SK-N-SH treated with all-trans-retinoic acid at 6 μM for 48 hours (cell line): ENCODE results near the gene FHIP1B.

Experiments
- ATAC-seq: fragments of 200-7000 bp; cut with Tn5 transposase; 3 replicates; pipeline ENCODE4 v1.9.1; 2020; ENCODE audit warnings: mild to moderate bottlenecking, moderate library complexity
- ARNTL ChIP-seq: fragments of 450-650 bp; formaldehyde crosslinking; IDR thresholded peaks from 2 replicates; pipeline ENCODE4 v1.5.0; 2020; ENCODE audit warnings: low read depth, mild to moderate bottlenecking, moderate library complexity, borderline replicate concordance
- ESRRG ChIP-seq: fragments of 250-450 bp; sonication (Bioruptor Pico); IDR thresholded peaks from 2 replicates; pipeline ENCODE4 v1.6.1; 2021; ENCODE audit warnings: mild to moderate bottlenecking
- GLIS3 ChIP-seq: fragments of 250-450 bp; sonication (Bioruptor Pico); IDR thresholded peaks from 2 replicates; pipeline ENCODE4 v1.5.0; 2020; ENCODE audit warnings: mild to moderate bottlenecking, moderate library complexity
- ISL1 ChIP-seq: fragments of 250-450 bp; sonication (Bioruptor Pico); IDR thresholded peaks from 2 replicates; pipeline ENCODE4 v2.1.2; 2022; ENCODE audit warnings: mild to moderate bottlenecking, moderate library complexity
- OSR1 ChIP-seq: fragments of 250-450 bp; sonication (Bioruptor Pico); IDR thresholded peaks from 2 replicates; pipeline ENCODE4 v1.8.0; 2022; ENCODE audit warnings: moderate library complexity, mild to moderate bottlenecking, inconsistent platforms
- PPARA ChIP-seq: fragments of 250-450 bp; sonication (Bioruptor Pico); IDR thresholded peaks from 2 replicates; pipeline ENCODE4 v1.5.0; 2020; ENCODE audit warnings: mild to moderate bottlenecking, borderline replicate concordance
- RARB ChIP-seq: fragments of 250-450 bp; sonication (Bioruptor Pico); IDR thresholded peaks from 2 replicates; pipeline ENCODE4 v1.8.0; 2021; ENCODE audit warnings: mild to moderate bottlenecking, moderate library complexity
- SNAI2 ChIP-seq: fragments of 250-450 bp; sonication (Bioruptor Pico); IDR thresholded peaks from 2 replicates; pipeline ENCODE4 v1.5.0; 2020; ENCODE audit warnings: mild to moderate bottlenecking, moderate library complexity
- TCF4 ChIP-seq: fragments of 250-450 bp; sonication (Bioruptor Pico); IDR thresholded peaks from 2 replicates; pipeline ENCODE4 v1.8.0; 2021; ENCODE audit warnings: mild to moderate bottlenecking, moderate library complexity, borderline replicate concordance
- TOX ChIP-seq: fragments of 250-450 bp; sonication (Bioruptor Pico); IDR thresholded peaks from 2 replicates; pipeline ENCODE4 v1.8.0; 2021; ENCODE audit warnings: mild to moderate bottlenecking, moderate library complexity, borderline replicate concordance
- ZFP3 ChIP-seq: fragments of 250-450 bp; sonication (Bioruptor Pico); IDR thresholded peaks from 2 replicates; pipeline ENCODE4 v1.5.0; 2020; ENCODE audit warnings: mild to moderate bottlenecking, moderate library complexity
- ZFP30 ChIP-seq: fragments of 450-650 bp; formaldehyde crosslinking; IDR thresholded peaks from 2 replicates; pipeline ENCODE4 v1.5.0; 2022; ENCODE audit warnings: mild to moderate bottlenecking, moderate library complexity
- ZNF565 ChIP-seq: fragments of 450-650 bp; formaldehyde crosslinking; conservative IDR thresholded peaks from 2 replicates; pipeline ENCODE4 v1.5.0; 2020; ENCODE audit warnings: low read depth, mild to moderate bottlenecking, moderate library complexity
- ZNF70 ChIP-seq: fragments of 450-650 bp; formaldehyde crosslinking; IDR thresholded peaks from 2 replicates; pipeline ENCODE4 v1.5.0; 2020; ENCODE audit warnings: mild to moderate bottlenecking, moderate library complexity
- ZNF8 ChIP-seq: fragments of 450-650 bp; formaldehyde crosslinking; IDR thresholded peaks from 2 replicates; pipeline ENCODE4 v1.5.0; 2020; ENCODE audit warnings: mild to moderate bottlenecking, moderate library complexity
- TF ChIP-seq, protein P1 (sequence below): fragments of 250-450 bp; sonication (Bioruptor Pico); IDR thresholded peaks from 2 replicates; pipeline ENCODE4 v1.5.1; 2020; ENCODE audit warnings: low read depth, mild to moderate bottlenecking, moderate library complexity
- TF ChIP-seq, protein P2 (sequence below): fragments of 250-450 bp; sonication (Bioruptor Pico); IDR thresholded peaks from 2 replicates; pipeline ENCODE4 v1.8.0; 2020; ENCODE audit warnings: mild to moderate bottlenecking, moderate library complexity, borderline replicate concordance
- TF ChIP-seq, protein P3 (sequence below): fragments of 250-450 bp; sonication (Bioruptor Pico); IDR thresholded peaks from 2 replicates; pipeline ENCODE4 v1.8.0; 2021; ENCODE audit warnings: low read depth, mild to moderate bottlenecking, moderate library complexity, borderline replicate concordance
- TF ChIP-seq, protein P4 (sequence below): fragments of 250-450 bp; sonication (Bioruptor Pico); IDR thresholded peaks from 2 replicates; pipeline ENCODE4 v1.5.1; 2021; ENCODE audit warnings: mild to moderate bottlenecking, moderate library complexity
- TF ChIP-seq, protein P5 (sequence below): fragments of 250-450 bp; sonication (Bioruptor Pico); IDR thresholded peaks from 2 replicates; pipeline ENCODE4 v1.5.0; 2020; ENCODE audit warnings: mild to moderate bottlenecking, moderate library complexity

FHIP1B gene

DNA sequence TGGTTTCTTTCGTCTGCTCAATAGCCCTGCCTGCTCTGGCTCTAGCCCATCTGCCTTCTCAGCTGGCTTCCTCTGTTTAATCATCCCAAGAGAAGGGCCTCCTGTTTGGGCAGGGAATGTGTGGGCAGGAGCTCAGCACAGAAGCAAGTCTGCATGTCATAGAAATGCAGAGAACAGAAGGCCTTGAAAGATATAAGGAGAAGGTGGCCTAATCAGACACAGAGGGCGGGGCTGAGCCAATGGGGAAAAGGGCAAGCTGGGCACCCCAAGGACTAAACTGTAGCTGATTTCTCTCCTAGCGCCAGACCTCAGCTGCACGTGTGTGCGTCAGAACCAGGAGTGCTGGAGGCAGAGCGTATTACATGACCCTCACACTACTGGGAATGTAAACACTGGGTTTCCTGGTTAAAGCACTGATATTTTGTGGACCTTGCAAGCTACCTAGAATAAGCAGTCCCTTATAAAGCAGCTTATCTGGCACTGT, 17.6 kb upstream of the FHIP1B start:
- no peak for TF ChIP-seq ISL1 (CRISPR knock-in tag)
- TF ChIP-seq ZFP3 (CRISPR knock-in tag), result no peak
- no peak for TF ChIP-seq ARNTL
- TF ChIP-seq GLIS3 (CRISPR knock-in tag), result no peak
- no peak for ATAC-seq

DNA sequence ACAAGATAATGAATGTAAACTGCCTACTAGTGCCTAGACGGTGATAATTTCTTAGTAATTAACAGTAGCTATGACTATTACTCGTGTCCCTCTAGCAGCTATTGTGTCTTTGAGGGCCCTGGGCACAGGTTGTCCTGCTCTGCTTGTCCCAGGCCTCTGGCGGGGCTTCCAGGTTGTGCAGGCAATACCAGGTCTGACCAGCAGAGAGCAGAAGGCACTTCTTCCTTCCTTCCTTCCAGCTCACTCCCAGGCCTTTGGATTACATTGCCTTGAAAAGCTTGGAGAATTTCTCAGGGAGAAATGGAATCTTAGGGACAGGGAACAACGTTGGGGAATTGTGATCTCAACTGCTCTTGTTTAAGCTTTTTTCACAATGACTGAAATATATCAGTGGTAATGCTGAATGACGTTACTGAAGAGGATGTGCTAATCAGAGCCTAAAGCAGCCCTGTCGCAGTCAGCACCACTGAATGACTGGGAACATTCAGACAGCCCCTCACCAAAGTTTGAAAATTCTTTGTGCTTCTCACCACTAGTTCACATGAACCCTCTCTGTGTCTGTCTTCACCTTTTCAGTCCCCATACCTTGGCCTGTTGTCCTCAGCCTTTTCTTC, 16.8 kb upstream of the FHIP1B start:
- ATAC-seq, result peak; percentile 99
- no peak for TF ChIP-seq PPARA (CRISPR knock-in tag)
- TF ChIP-seq RARB (CRISPR knock-in tag), result no peak
- no peak for TF ChIP-seq ARNTL
- no peak for TF ChIP-seq ESRRG
- TF ChIP-seq, protein P1, sequence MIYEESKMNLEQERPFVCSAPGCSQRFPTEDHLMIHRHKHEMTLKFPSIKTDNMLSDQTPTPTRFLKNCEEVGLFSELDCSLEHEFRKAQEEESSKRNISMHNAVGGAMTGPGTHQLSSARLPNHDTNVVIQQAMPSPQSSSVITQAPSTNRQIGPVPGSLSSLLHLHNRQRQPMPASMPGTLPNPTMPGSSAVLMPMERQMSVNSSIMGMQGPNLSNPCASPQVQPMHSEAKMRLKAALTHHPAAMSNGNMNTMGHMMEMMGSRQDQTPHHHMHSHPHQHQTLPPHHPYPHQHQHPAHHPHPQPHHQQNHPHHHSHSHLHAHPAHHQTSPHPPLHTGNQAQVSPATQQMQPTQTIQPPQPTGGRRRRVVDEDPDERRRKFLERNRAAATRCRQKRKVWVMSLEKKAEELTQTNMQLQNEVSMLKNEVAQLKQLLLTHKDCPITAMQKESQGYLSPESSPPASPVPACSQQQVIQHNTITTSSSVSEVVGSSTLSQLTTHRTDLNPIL, result no peak
- TF ChIP-seq TOX (CRISPR knock-in tag), result no peak
- no peak for TF ChIP-seq ZNF70 (CRISPR knock-in tag)
- TF ChIP-seq ZFP30 (CRISPR knock-in tag), result no peak
- no peak for TF ChIP-seq ZFP3 (CRISPR knock-in tag)
- no peak for TF ChIP-seq ISL1 (CRISPR knock-in tag)
- no peak for TF ChIP-seq ZNF565

DNA sequence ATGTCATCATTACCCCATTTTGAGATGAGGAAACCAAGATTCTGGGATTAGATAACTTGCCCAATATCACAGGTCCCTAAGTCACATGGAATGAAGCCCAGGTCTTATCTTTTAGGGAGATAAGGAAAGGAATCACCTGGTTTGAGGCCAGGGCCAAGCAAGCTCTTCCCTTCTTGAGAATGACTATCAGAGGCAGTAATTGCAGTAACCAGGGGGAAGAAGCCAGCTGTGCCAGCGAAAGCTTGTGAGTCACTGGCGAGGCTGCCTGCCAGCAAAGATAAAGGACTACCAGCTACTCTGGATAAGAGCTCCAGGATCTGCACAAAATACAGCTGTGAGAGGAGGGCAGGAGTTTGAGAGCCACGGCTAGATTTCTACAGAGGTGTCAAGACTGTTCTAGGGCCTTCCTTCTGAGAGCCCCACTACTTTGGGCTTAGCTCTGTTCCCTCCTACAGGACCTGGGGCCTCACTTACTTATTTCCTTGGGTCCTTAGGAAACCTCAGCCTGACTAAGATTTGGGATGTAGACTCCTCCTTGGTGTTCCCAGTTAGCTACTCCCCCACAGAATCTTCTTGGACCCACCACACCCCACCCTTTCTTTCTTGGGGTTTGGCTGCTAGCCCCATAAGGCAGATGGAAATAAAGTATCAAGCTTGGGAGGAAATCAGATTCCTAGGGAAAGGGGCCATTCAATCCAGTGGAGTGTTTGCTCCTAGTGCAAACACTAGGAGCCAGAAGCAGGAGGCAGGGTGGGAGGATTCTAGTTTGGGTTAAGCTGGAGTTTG, 15.5 kb upstream of the FHIP1B start:
- peak; percentile 79 for ATAC-seq

More for the DNA sequence above, 15.5 kb upstream of the FHIP1B start:
- TF ChIP-seq ZNF8 (no peak), ESRRG (no peak), SNAI2 (CRISPR knock-in tag) (no peak), ZFP30 (CRISPR knock-in tag) (no peak), RARB (CRISPR knock-in tag) (no peak), PPARA (CRISPR knock-in tag) (no peak), TCF4 (no peak), OSR1 (CRISPR knock-in tag) (no peak)
- TF ChIP-seq, protein P2, sequence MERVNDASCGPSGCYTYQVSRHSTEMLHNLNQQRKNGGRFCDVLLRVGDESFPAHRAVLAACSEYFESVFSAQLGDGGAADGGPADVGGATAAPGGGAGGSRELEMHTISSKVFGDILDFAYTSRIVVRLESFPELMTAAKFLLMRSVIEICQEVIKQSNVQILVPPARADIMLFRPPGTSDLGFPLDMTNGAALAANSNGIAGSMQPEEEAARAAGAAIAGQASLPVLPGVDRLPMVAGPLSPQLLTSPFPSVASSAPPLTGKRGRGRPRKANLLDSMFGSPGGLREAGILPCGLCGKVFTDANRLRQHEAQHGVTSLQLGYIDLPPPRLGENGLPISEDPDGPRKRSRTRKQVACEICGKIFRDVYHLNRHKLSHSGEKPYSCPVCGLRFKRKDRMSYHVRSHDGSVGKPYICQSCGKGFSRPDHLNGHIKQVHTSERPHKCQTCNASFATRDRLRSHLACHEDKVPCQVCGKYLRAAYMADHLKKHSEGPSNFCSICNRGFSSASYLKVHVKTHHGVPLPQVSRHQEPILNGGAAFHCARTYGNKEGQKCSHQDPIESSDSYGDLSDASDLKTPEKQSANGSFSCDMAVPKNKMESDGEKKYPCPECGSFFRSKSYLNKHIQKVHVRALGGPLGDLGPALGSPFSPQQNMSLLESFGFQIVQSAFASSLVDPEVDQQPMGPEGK, result no peak
- TF ChIP-seq, protein P3, sequence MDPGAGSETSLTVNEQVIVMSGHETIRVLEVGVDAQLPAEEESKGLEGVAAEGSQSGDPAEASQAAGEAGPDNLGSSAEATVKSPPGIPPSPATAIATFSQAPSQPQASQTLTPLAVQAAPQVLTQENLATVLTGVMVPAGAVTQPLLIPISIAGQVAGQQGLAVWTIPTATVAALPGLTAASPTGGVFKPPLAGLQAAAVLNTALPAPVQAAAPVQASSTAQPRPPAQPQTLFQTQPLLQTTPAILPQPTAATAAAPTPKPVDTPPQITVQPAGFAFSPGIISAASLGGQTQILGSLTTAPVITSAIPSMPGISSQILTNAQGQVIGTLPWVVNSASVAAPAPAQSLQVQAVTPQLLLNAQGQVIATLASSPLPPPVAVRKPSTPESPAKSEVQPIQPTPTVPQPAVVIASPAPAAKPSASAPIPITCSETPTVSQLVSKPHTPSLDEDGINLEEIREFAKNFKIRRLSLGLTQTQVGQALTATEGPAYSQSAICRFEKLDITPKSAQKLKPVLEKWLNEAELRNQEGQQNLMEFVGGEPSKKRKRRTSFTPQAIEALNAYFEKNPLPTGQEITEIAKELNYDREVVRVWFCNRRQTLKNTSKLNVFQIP (CRISPR knock-in tag), result no peak
- TF ChIP-seq, protein P4, sequence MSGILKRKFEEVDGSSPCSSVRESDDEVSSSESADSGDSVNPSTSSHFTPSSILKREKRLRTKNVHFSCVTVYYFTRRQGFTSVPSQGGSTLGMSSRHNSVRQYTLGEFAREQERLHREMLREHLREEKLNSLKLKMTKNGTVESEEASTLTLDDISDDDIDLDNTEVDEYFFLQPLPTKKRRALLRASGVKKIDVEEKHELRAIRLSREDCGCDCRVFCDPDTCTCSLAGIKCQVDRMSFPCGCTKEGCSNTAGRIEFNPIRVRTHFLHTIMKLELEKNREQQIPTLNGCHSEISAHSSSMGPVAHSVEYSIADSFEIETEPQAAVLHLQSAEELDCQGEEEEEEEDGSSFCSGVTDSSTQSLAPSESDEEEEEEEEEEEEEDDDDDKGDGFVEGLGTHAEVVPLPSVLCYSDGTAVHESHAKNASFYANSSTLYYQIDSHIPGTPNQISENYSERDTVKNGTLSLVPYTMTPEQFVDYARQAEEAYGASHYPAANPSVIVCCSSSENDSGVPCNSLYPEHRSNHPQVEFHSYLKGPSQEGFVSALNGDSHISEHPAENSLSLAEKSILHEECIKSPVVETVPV (CRISPR knock-in tag), result no peak
- TF ChIP-seq, protein P5, sequence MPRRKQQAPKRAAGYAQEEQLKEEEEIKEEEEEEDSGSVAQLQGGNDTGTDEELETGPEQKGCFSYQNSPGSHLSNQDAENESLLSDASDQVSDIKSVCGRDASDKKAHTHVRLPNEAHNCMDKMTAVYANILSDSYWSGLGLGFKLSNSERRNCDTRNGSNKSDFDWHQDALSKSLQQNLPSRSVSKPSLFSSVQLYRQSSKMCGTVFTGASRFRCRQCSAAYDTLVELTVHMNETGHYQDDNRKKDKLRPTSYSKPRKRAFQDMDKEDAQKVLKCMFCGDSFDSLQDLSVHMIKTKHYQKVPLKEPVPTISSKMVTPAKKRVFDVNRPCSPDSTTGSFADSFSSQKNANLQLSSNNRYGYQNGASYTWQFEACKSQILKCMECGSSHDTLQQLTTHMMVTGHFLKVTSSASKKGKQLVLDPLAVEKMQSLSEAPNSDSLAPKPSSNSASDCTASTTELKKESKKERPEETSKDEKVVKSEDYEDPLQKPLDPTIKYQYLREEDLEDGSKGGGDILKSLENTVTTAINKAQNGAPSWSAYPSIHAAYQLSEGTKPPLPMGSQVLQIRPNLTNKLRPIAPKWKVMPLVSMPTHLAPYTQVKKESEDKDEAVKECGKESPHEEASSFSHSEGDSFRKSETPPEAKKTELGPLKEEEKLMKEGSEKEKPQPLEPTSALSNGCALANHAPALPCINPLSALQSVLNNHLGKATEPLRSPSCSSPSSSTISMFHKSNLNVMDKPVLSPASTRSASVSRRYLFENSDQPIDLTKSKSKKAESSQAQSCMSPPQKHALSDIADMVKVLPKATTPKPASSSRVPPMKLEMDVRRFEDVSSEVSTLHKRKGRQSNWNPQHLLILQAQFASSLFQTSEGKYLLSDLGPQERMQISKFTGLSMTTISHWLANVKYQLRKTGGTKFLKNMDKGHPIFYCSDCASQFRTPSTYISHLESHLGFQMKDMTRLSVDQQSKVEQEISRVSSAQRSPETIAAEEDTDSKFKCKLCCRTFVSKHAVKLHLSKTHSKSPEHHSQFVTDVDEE (CRISPR knock-in tag), result no peak
